Left renal pelvis (tissue), 4 donors: ENCODE measurements around the gene FZD2. TPM values are rescaled to one million over a fixed set of nuclear protein-coding genes. Genes with fewer than 3 reads are reported as not detected.

ENCODE experiments used
- DNase-seq, 4 donors: peaks; one replicate each; pipeline ENCODE4 v3.0.0-alpha.2; 2013; ENCODE audit warnings: low read depth in 4 of 4, low spot score in 3 of 4
- polyA plus RNA-seq, 4 donors: library from polyadenylated mRNA; unstranded; fragments of 120-200 nt; gene quantifications; one replicate each; pipeline ENCODE4 v1.2.1, GENCODE V29; 2013; ENCODE audit not compliant: insufficient read length in 4 of 4

Gene FZD2
- polyA plus RNA-seq, 4 donors, result 24.1 to 53.0 (median 34.0) TPM

GRCh38 chr17:44604768-44605485 is 47.6 kb downstream of the FZD2 start:
- DNase-seq, result no peak

GRCh38 chr17:44606658-44607057 is 49.4 kb downstream of the FZD2 start:
- no peak for DNase-seq

GRCh38 chr17:44607836-44608690 is 50.8 kb downstream of the FZD2 start:
- peak in 2 of 4 donors; percentile 67 to 77 for DNase-seq

GRCh38 chr17:44608727-44609435 is 51.6 kb downstream of the FZD2 start:
- DNase-seq, result no peak

- no peak for DNase-seq
Observed at GRCh38 chr17:44610331-44610730, 53.0 kb downstream of the FZD2 start.

Other genes with a start within 250 kb of the FZD2 start
- gene RUNDC3A, start 248.9 kb upstream of the FZD2 start, polyA plus RNA-seq, result 10 to 100 TPM in 1 of 4 donors, 1 to 10 TPM in 3; 1.5 to 12.2 (median 2.0) TPM
- gene SLC25A39, start 232.7 kb upstream of the FZD2 start, polyA plus RNA-seq, result 100 to 1,000 TPM in 2 of 4 donors, 10 to 100 TPM in 2; 80.2 to 123 (median 106) TPM
- gene GRN, start 212.2 kb upstream of the FZD2 start, polyA plus RNA-seq, result 100 to 1,000 TPM; 208 to 298 (median 242) TPM
- gene FAM171A2, start 193.6 kb upstream of the FZD2 start, polyA plus RNA-seq, result 10 to 100 TPM; 31.5 to 67.0 (median 43.9) TPM
- 1 to 10 TPM; 4.3 to 10.0 (median 6.2) TPM for gene ITGA2B, start 167.8 kb upstream of the FZD2 start, polyA plus RNA-seq
- 10 to 100 TPM; 43.4 to 53.8 (median 47.0) TPM for gene GPATCH8, start 54.1 kb upstream of the FZD2 start, polyA plus RNA-seq
- gene MEIOC, start 99.0 kb downstream of the FZD2 start, polyA plus RNA-seq, result 1 to 10 TPM in 3 of 4 donors, under 1 TPM in 1; 1.00 to 2.9 (median 1.9) TPM
- gene CCDC43, start 132.3 kb downstream of the FZD2 start, polyA plus RNA-seq, result 10 to 100 TPM; 21.4 to 37.5 (median 34.8) TPM
- gene DBF4B, start 151.2 kb downstream of the FZD2 start, polyA plus RNA-seq, result 10 to 100 TPM in 2 of 4 donors, 1 to 10 TPM in 2; 7.8 to 21.8 (median 11.6) TPM
- gene ADAM11, start 201.5 kb downstream of the FZD2 start, polyA plus RNA-seq, result 1 to 10 TPM; 1.6 to 5.3 (median 3.5) TPM